HG02763 (cell line): Measurements from ENCODE around the gene OGG1.

Experiments used
- ATAC-seq: cut with Tn5 transposase; IDR thresholded peaks from one replicate; pipeline ENCODE4 v1.9.1; 2021; ENCODE audit warnings: mild to moderate bottlenecking, moderate library complexity; ENCODE audit not compliant: unreplicated experiment

The OGG1 gene

GRCh38 chr3:9727041-9727595 lies 22.6 kb upstream of the OGG1 start:
- no peak for ATAC-seq

GRCh38 chr3:9727743-9728142 lies 22.0 kb upstream of the OGG1 start:
- no peak for ATAC-seq

- no peak for ATAC-seq
Observed at GRCh38 chr3:9729419-9729818, 20.3 kb upstream of the OGG1 start.

GRCh38 chr3:9730657-9731205 lies 19.0 kb upstream of the OGG1 start:
- peak; percentile 42 for ATAC-seq

- peak; percentile 90 for ATAC-seq
Observed at GRCh38 chr3:9731206-9732079, 18.3 kb upstream of the OGG1 start, which contains the start of gene BRPF1. TSS of gene BRPF1 (plus strand) at chr3:9731735. CDS start at chr3:9734141, 2,406 bp downstream.

- ATAC-seq: peak; percentile 3
Observed at GRCh38 chr3:9732080-9732739, 17.5 kb upstream of the OGG1 start.

- ATAC-seq: no peak
Observed at GRCh38 chr3:9732740-9733115, 17.0 kb upstream of the OGG1 start.

- ATAC-seq: no peak
Observed at GRCh38 chr3:9736831-9737230, 12.9 kb upstream of the OGG1 start.

- ATAC-seq: no peak
Observed at GRCh38 chr3:9739181-9739580, 10.6 kb upstream of the OGG1 start.

GRCh38 chr3:9742560-9742959 lies 7.2 kb upstream of the OGG1 start:
- no peak for ATAC-seq

GRCh38 chr3:9743548-9743947 lies 6.2 kb upstream of the OGG1 start:
- no peak for ATAC-seq

GRCh38 chr3:9744162-9744561 lies 5.6 kb upstream of the OGG1 start:
- ATAC-seq: no peak

GRCh38 chr3:9745521-9745920 lies 4.2 kb upstream of the OGG1 start:
- ATAC-seq: no peak

GRCh38 chr3:9746330-9746729 lies 3.4 kb upstream of the OGG1 start:
- ATAC-seq: no peak

GRCh38 chr3:9747267-9747666 lies 2.5 kb upstream of the OGG1 start:
- no peak for ATAC-seq

GRCh38 chr3:9748031-9748430 lies 1.7 kb upstream of the OGG1 start:
- ATAC-seq: no peak

GRCh38 chr3:9749296-9749644 lies 482 bp upstream of the OGG1 start:
- ATAC-seq: no peak

- no peak for ATAC-seq
Observed at GRCh38 chr3:9750556-9751411, 1.0 kb downstream of the OGG1 start.

- no peak for ATAC-seq
Observed at GRCh38 chr3:9754678-9755077, 4.9 kb downstream of the OGG1 start.

GRCh38 chr3:9757427-9757826 lies 7.7 kb downstream of the OGG1 start:
- ATAC-seq: no peak
